Measurements from ENCODE around the gene UBAP2L.
"Not testable (repeated sequence)": the region's sequence is repeated elsewhere in the genome, so short reads cannot be mapped to it uniquely, and the experiment has no call there.

Gene UBAP2L

DNA sequence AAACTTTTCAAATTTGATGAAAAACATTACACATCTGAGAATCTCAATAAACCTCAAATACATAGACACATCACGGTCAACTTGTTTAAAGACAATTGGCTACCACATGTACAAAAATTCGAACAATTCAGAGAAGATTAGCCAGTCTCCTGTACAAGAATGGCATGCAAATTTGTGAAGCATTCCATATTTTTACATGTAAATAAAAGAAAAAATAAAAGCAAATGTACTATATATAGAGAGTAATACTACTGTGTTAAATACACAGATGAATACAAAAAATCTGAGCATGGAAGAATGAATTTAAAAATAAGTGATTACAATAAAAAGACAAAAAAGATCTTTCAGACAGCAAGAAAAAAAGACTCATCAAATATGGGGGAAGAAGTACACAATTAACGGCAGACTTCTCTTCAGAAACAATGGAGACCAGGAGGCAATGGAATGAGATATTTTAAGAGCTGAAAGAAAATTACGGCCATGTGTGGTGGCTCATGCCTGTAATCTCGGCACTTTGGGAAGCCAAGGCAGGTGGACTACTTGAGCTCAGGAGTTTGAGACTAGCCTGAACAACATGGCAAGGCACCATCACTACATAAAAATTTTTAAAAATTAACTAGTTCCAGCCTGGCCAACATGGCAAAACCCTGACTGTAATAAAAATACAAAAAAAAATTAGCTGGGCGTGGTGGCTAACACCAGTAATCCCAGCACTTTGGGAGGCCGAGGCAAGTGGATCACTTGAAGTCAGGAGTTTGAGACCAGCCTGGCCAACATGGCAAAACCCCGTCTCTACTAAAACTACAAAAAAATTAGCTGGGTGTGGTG lies 74.9 kb downstream of the UBAP2L start:
- Histone ChIP-seq H3K9ac (ENCODE audit: insufficient read length) (no peak overlapping the region), H3K36me3 (ENCODE audit: insufficient read depth, low read length) (no peaks in the 10 kb centered on the region), H3K4me3 (no peak overlapping the region), H3K27ac (no peak overlapping the region), H3K9me3 (ENCODE audit: low read depth, low read length) (peaks cover 3% of the 10 kb centered on the region; the same call in 1 of the 2 replicates)
- DNase-seq (ENCODE audit: low read depth, low spot score): no peak
- TF ChIP-seq POLR2AphosphoS5 (IDR thresholded peaks at IDR 0.05; ENCODE audit: borderline replicate concordance, low read depth, low read length) (no peak), EZH2 (IDR thresholded peaks at IDR 0.05) (no peak), FOXP2 (optimal IDR thresholded peaks at IDR 0.05; ENCODE audit: control extremely low read depth, extremely low read length, insufficient read depth) (no peak)

- Histone ChIP-seq H3K9me3 (ENCODE audit: low read depth, low read length) (no peaks in the 10 kb centered on the region), H3K4me3 (no peak overlapping the region), H3K9ac (ENCODE audit: insufficient read length) (no peak overlapping the region), H3K36me3 (ENCODE audit: insufficient read depth, low read length) (no peaks in the 10 kb centered on the region), H3K27ac (no peak overlapping the region)
- TF ChIP-seq EZH2 (IDR thresholded peaks at IDR 0.05) (no peak), POLR2AphosphoS5 (IDR thresholded peaks at IDR 0.05; ENCODE audit: borderline replicate concordance, low read depth, low read length) (no peak)
- DNase-seq (ENCODE audit: low read depth, low spot score): no peak
These were observed 80.8 kb downstream of the UBAP2L start for GRCh38 chr1:154301582-154301981.

DNA sequence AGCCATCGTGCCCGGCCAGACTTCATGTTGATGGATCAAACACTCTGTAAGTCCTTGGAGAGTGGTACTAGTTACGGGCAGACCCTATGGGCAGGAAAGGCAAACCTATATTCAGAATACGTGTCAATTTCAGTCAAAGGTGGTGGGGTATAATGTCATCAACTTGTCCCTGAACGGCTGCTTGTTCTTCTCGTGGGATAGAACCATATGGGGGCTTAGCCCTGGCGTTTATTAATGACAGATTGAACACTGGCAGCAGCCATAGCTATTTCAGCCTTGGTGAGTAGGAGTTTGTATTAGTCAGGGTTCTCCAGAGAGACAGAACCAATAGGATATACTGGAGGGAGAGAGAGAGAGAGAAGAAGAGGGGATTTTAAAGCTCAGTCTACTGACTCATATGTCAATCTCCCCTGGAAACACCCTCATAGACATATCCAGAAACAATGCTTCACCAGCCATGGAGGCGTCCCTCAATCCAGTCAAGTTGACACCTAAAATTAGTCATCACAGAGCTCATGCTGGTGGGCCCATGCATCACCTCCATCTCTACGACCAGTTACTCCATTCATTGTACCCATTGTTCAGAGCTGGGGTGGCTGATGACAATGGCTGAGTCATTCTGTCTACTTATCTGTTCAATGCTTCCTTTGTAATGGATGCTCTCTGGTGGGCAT lies 84.0 kb downstream of the UBAP2L start:
- no peak overlapping the region for H3K4me3 ChIP-seq
- H3K27ac ChIP-seq: no peak overlapping the region
- no peak overlapping the region for H3K9ac ChIP-seq (ENCODE audit: insufficient read length)
- H3K36me3 ChIP-seq (ENCODE audit: insufficient read depth, low read length): no peaks in the 10 kb centered on the region
- TF ChIP-seq FOXP2 (optimal IDR thresholded peaks at IDR 0.05; ENCODE audit: control extremely low read depth, extremely low read length, insufficient read depth) (no peak), EZH2 (IDR thresholded peaks at IDR 0.05) (no peak), POLR2AphosphoS5 (IDR thresholded peaks at IDR 0.05; ENCODE audit: borderline replicate concordance, low read depth, low read length) (no peak)
- H3K9me3 ChIP-seq (ENCODE audit: low read depth, low read length): no peaks in the 10 kb centered on the region
- no peak for DNase-seq (ENCODE audit: low read depth, low spot score)

DNA sequence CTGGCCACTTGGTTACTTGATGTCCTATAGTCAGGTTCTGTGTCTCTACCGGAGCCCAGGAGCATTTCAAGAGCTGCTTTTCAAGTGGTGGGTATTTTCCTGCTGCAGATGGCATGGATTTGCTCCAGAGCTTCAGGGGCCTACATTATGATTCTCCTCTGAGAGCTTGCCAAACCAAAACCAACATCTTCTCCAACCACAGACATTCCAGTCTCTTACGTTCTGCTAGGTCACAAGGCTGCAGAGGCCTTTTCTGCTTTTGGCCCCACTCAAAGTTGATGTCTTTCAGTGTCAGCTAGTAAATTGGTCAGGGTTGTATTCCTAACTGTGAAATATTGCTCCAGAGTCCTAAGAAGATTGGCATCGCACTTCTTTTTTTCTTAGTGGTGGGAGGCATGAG lies 85.4 kb downstream of the UBAP2L start:
- no peak overlapping the region for H3K4me3 ChIP-seq
- TF ChIP-seq POLR2AphosphoS5 (IDR thresholded peaks at IDR 0.05; ENCODE audit: borderline replicate concordance, low read depth, low read length) (no peak), FOXP2 (optimal IDR thresholded peaks at IDR 0.05; ENCODE audit: control extremely low read depth, extremely low read length, insufficient read depth) (no peak), EZH2 (IDR thresholded peaks at IDR 0.05) (no peak)
- no peaks in the 10 kb centered on the region for H3K36me3 ChIP-seq (ENCODE audit: insufficient read depth, low read length)
- H3K9ac ChIP-seq (ENCODE audit: insufficient read length): no peak overlapping the region
- no peak for DNase-seq (ENCODE audit: low read depth, low spot score)
- no peaks in the 10 kb centered on the region for H3K9me3 ChIP-seq (ENCODE audit: low read depth, low read length)
- H3K27ac ChIP-seq: no peak overlapping the region

DNA sequence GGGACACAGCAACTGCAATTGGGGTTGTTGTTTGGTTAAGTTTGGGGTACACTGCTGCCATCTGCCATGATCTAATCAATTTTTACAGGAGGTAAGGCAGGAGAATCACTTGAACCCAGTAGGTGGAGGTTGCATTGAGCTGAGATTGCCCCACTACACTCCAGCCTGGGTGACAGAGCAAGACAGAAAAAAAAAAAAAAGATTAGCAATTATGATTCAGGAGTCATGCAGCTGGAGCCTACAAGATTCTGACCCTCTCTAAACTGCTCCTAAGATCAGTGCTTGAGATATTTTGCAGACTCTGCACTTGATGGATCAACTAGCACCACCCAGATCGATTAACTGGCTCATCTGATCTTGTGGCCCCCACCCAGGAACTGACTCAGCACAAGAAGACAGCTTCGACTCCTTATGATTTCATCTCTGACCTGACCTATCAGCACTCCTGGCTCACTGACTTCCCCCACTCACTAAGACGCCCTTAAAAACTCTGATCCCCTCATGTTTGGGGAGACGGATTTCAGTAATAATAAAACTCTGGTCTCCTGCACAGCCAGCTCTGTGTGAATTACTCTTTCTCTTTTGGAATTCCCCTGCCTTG lies 87.0 kb downstream of the UBAP2L start:
- not testable (repeated sequence) for H3K36me3 ChIP-seq (ENCODE audit: insufficient read depth, low read length); DNase-seq (ENCODE audit: low read depth, low spot score); H3K9me3 ChIP-seq (ENCODE audit: low read depth, low read length); H3K4me3 ChIP-seq; H3K9ac ChIP-seq (ENCODE audit: insufficient read length); H3K27ac ChIP-seq

DNA sequence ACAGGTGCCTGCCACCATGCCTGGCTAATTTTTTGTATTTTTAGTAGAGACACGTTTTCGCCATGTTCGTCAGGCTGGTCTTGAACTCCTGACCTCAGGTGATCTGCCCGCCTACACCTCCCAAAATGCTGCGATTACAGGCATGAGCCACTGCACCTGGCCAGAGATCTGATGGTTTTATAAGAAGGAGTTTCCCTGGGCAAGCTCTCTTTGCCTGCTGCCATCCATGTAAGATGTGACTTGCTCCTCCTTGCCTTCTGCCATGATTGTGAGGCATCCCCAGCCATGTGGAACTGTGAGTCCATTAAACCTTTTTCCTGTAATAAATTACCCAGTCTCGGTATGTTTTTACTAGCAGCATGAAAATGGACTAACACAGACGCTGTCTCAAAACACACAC lies 88.4 kb downstream of the UBAP2L start:
- H3K4me3 ChIP-seq; H3K9ac ChIP-seq (ENCODE audit: insufficient read length); H3K27ac ChIP-seq; H3K9me3 ChIP-seq (ENCODE audit: low read depth, low read length); DNase-seq (ENCODE audit: low read depth, low spot score); H3K36me3 ChIP-seq (ENCODE audit: insufficient read depth, low read length): not testable (repeated sequence)

- H3K9me3 ChIP-seq (ENCODE audit: low read depth, low read length); H3K9ac ChIP-seq (ENCODE audit: insufficient read length); H3K36me3 ChIP-seq (ENCODE audit: insufficient read depth, low read length); H3K27ac ChIP-seq; H3K4me3 ChIP-seq; DNase-seq (ENCODE audit: low read depth, low spot score): not testable (repeated sequence)
These were observed 91.7 kb downstream of the UBAP2L start for GRCh38 chr1:154312229-154313065.

GRCh38 chr1:154313066-154313356 lies 92.3 kb downstream of the UBAP2L start:
- TF ChIP-seq POLR2AphosphoS5 (IDR thresholded peaks at IDR 0.05; ENCODE audit: borderline replicate concordance, low read depth, low read length) (no peak), FOXP2 (optimal IDR thresholded peaks at IDR 0.05; ENCODE audit: control extremely low read depth, extremely low read length, insufficient read depth) (no peak), EZH2 (IDR thresholded peaks at IDR 0.05) (no peak)
- no peak for DNase-seq (ENCODE audit: low read depth, low spot score)
- no peak overlapping the region for H3K4me3 ChIP-seq

DNA sequence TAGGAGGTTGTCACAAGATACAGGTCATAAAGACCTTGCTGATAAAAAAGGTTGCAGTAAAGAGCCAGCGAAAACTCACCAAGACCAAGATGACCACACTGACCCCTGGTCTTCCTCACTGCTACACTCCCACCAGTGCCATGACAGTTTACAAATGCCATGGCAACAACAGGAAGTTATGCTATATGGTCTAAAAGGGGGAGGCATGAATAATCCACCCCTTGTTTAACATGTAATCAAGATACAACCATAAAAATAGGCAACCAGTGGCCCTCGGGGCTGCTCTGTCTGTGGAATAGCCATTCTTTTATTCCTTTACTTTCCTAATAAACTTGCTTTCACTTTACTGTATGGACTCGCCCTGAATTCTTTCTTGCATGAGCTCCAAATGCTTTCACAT lies 93.5 kb downstream of the UBAP2L start:
- not testable (repeated sequence) for DNase-seq (ENCODE audit: low read depth, low spot score); H3K27ac ChIP-seq; H3K4me3 ChIP-seq; H3K9me3 ChIP-seq (ENCODE audit: low read depth, low read length); H3K9ac ChIP-seq (ENCODE audit: insufficient read length); H3K36me3 ChIP-seq (ENCODE audit: insufficient read depth, low read length)

More at GRCh38 chr1:154313066-154313356, 92.3 kb downstream of the UBAP2L start:
- H3K27ac ChIP-seq: no peak overlapping the region
- H3K9ac ChIP-seq (ENCODE audit: insufficient read length): no peak overlapping the region
- no peaks in the 10 kb centered on the region for H3K36me3 ChIP-seq (ENCODE audit: insufficient read depth, low read length)
- H3K9me3 ChIP-seq (ENCODE audit: low read depth, low read length): no peaks in the 10 kb centered on the region; the same call in 1 of the 2 replicates
